Adrenal gland (tissue), 5 donors: ENCODE results near the gene TP53BP2.

Experiments used
- CTCF ChIP-seq, 6 experiments: fragments of 450-650 bp in 4 of 6; fragments of 200-600 bp in 2 of 6; sonication (generic) in 1 of 6; IDR thresholded peaks; 1 replicate in 5 of 6; 2 replicates in 1 of 6; pipeline versions ENCODE4 v1.5.1 to v1.8.0; 2016 to 2021; ENCODE audit warnings: antibody characterized with exemption in 6 of 6, mild to moderate bottlenecking in 2 of 6, moderate library complexity in 1 of 6
- POLR2A ChIP-seq, 2 donors: fragments of 450-650 bp; IDR thresholded peaks; one replicate each; pipeline ENCODE4 v1.6.1; 2017; ENCODE audit warnings: antibody characterized with exemption in 2 of 2, mild to moderate bottlenecking in 2 of 2, moderate library complexity in 1 of 2
- donor health status: DM: no; HTN: no; CAD: no.

GRCh38 chr1:223741861-223742260 is 103.9 kb downstream of the TP53BP2 start:
- TF ChIP-seq CTCF (IDR thresholded peaks at IDR 0.05): no peak
- no peak for TF ChIP-seq POLR2A (IDR thresholded peaks at IDR 0.05)
